Measurements from ENCODE around the gene MBLAC1. TPM values are rescaled to one million over a fixed set of nuclear protein-coding genes. Genes with fewer than 3 reads are reported as not detected.
A peak's percentile ranks its signal among the peaks of the same experiment; 100 is the strongest.

MBLAC1 gene
- polyA plus RNA-seq, 1 donor, result 1.3 TPM

- no peak for DNase-seq
These were observed 31.5 kb upstream of the MBLAC1 start for GRCh38 chr7:100095289-100095688.

GRCh38 chr7:100095704-100096103 is 31.1 kb upstream of the MBLAC1 start:
- no peak for DNase-seq

GRCh38 chr7:100098913-100099312 is 27.9 kb upstream of the MBLAC1 start:
- DNase-seq, result no peak

GRCh38 chr7:100099452-100099851 is 27.3 kb upstream of the MBLAC1 start:
- no peak for DNase-seq

GRCh38 chr7:100100420-100101015 is 26.2 kb upstream of the MBLAC1 start:
- DNase-seq, result peak; percentile 95

GRCh38 chr7:100101016-100101862 is 25.5 kb upstream of the MBLAC1 start, which contains the start of the genes AP4M1 and MCM7:
AP4M1 (plus strand) TSS chr7:100101643; CDS start chr7:100101715, 72 bp downstream.
MCM7 (minus strand) TSS chr7:100101397; CDS start chr7:100101294, 103 bp downstream.
- peak; percentile 97 for DNase-seq

- no peak for DNase-seq
These were observed 23.6 kb upstream of the MBLAC1 start for GRCh38 chr7:100102950-100103840.

GRCh38 chr7:100105534-100105933 is 21.2 kb upstream of the MBLAC1 start:
- no peak for DNase-seq

- no peak for DNase-seq
These were observed 20.1 kb upstream of the MBLAC1 start for GRCh38 chr7:100106633-100107032.

GRCh38 chr7:100107125-100107737 is 19.5 kb upstream of the MBLAC1 start:
- DNase-seq, result no peak

GRCh38 chr7:100107890-100108289 is 18.9 kb upstream of the MBLAC1 start:
- DNase-seq, result no peak

GRCh38 chr7:100109521-100110163 is 17.1 kb upstream of the MBLAC1 start:
- no peak for DNase-seq

GRCh38 chr7:100111156-100111555 is 15.6 kb upstream of the MBLAC1 start:
- DNase-seq, result no peak

GRCh38 chr7:100111914-100112313 is 14.9 kb upstream of the MBLAC1 start:
- DNase-seq, result no peak

GRCh38 chr7:100115026-100115425 is 11.7 kb upstream of the MBLAC1 start:
- no peak for DNase-seq

GRCh38 chr7:100118388-100119071 is 8.2 kb upstream of the MBLAC1 start:
- no peak for DNase-seq

GRCh38 chr7:100119072-100119969 is 7.4 kb upstream of the MBLAC1 start, which contains the start of the genes CNPY4 and TAF6:
CNPY4 (plus strand) TSS chr7:100119634; CDS start chr7:100119745, 111 bp downstream.
TAF6 (minus strand) TSS chr7:100119358; CDS start chr7:100114209, 5,149 bp downstream.
- DNase-seq, result peak; percentile 95

- DNase-seq, result no peak
These were observed 6.6 kb upstream of the MBLAC1 start for GRCh38 chr7:100119970-100120732.

- no peak for DNase-seq
These were observed 6.1 kb upstream of the MBLAC1 start for GRCh38 chr7:100120733-100121036.

All from left kidney (tissue), 2 donors.